Bone marrow (tissue), 2 donors: ENCODE measurements around the gene MORF4L1.
"Not testable (repeated sequence)": the region's sequence is repeated elsewhere in the genome, so short reads cannot be mapped to it uniquely, and the experiment has no call there.

Experiments used
- DNase-seq, 2 donors: peaks; one replicate each; lab custom pipeline; 2025; lab: John Stamatoyannopoulos, UW

Gene MORF4L1

DNA sequence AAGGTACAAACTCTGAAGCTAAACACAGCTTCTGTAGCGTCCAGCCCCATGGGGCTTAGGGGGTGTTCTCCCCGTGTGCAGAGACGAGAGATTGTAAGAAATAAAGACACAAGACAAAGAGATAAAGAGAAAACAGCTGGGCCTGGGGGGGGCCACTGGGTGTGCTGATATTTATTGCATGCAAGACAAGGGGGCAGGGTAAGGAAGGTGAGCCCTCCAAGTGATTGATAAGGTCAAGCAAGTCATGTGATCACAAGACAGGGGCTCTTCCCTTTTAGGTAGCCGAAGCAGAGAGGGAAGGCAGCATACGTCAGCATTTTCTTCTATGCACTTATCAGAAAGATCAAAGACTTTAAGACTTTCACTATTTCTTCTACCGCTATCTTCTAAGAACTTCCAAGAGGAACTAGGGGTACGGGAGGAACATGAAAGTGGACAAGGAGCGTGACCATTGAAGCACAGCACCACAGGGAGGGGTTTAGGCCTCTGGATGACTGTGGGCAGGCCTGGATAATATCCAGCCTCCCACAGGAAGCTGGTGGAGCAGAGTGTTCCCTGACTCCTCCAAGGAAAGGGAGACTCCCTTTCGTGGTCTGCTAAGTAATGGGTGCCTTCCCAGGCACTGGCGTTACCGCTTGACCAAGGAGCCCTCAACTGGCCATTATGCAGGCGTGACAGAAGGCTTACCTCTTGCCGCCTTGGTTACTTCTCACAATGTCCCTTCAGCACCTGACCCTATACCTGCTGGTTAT is 29.8 kb downstream of the MORF4L1 start:
- DNase-seq: not testable (repeated sequence)

DNA sequence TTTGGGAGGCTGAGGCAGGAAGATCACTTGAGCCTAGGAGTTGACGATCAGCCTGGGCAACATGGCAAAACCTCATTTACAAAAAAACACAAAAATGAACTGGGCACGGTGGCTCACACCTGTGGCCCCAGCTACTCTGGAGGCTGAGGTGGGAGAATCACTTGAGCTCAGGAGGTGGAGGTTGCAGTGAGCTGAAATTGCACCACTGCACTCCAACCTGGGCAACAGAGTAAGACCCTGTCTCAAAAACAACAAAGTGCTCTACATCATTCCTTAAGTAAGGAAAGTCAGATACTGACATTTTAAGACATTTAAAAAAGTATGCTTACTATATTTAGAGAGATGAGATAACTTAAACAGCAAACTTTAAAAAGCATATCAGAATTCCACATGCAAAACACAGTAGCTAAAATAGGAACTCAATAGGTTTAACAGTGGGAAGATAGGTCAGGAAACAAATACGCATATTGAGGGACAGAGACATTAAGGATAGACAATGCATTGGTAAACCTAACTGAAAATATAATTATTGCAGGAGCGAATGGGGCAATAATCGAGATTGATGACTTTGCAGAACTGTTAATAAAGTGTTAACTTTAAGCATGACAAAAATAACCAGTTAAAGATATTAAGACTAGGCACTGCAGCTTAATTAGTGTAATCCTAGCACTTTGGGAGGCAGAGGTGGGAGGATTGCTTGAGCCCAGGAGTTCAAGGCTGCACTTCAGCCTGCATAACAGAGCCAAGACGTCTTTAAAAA is 32.1 kb downstream of the MORF4L1 start:
- DNase-seq: no peak

DNA sequence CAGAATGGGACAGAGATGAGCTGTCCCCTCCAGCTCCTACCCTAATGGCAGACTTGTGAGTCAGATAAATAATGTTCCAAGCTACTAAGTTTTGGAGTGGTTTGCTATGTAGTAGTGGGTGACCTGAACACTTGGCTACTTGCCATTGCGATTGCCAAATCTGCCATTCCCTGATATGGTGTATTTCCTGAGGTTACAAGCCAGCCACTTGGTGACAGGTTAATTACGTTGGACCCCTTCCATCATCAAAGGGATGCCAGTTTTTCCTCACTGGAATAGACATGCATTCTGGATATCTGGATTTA is 33.6 kb downstream of the MORF4L1 start:
- no peak for DNase-seq

DNA sequence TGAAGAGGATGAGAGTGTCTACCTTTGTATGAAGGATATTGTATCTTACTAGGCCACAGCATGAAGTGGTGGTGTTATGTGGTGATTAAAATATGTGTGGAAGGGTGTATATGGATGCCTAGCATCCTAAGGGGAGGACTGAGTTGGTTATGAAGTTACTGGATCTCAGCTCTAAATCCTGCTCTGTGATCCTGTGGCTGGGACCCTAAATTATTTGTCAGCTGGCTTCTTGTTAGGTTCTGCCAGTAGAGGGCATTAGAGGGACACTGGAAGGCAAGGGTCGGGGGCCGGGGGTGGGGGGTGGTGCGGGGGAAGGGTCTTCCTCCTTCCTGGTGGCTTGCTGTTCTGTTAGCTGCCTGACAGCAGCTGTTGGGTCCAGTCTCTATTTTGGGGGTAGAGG is 34.9 kb downstream of the MORF4L1 start:
- no peak for DNase-seq

DNA sequence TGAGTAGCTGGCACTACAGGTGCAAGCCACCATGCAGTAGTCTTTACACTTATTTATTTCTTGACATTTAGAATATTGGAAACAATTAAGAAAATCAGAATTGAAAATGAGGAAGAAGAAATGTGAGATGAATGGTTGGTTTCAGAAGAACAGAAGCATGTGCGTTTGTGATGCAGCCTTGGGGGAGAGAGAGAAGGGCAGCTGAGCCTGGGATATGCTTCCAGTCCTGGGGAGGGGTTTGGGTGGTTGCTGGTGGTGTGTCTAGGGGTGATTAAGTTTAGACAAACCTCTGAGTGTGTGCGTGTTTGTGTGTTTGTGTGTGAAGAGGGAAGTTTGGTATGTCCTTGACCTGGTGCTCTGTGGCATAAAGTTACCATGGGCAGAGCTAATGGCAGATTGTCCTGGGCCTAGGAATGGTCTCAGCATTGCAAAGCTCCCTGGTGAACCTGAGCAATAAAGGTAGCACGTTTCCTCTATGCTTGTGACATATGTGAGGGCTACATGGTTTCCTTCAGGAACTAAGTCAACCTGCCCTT is 36.5 kb downstream of the MORF4L1 start:
- no peak for DNase-seq

DNA sequence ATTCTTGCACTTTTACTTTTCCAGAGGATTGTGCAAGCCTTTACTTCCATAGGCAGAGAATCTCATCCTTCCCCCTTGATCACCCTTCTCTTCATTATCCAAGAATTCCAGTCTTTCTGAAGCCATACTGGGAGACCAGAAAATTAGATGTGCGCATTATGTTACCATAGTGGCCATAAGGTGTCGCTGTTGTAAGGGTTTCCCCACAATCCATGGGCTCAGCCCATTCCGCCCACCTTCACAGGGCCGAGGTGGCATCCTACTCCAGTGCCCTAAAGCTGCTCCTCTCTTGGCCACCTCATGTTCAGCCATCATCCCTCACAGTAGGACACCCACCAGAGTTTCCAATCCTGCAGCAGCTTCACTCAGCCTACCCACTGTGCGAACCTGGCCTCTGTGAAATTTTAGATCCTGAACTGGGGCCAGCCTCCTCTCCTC is 37.1 kb downstream of the MORF4L1 start:
- DNase-seq: no peak

DNA sequence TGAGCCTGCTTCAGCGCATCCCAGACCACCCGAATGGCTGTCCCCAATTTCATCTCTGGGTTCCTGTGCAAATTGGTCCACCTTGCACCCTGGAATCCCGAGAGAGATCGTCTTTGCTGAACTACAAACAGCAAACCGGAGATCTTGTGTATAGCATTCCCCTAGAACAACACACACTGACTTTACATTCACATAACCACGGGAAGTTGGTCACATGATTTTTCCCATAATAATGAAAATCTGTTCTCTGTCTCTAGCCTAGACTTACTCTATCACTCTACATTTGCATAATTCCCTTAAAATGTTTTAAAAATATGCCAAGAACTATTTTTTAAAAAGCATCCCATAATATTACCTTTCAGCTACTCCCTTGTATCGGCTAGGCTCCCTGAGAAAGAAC is 37.6 kb downstream of the MORF4L1 start:
- no peak for DNase-seq

DNA sequence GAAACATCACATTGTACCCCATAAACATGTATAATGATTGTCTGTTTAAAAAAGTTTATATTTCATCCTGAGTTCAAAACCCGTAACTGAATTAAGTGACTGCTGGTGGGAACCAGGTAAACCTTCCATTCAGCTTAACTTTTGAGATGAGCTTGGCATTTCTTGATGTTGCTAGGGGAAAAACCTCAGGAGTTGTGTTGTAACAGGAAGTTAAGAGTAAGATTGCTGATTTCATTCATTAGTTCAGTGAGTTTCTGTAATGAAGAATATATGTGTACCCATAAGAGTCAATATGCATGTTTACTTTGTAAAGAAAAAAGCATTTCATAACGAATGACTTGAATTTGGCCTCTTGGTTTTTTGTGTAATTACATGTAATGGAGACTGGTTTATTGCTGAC is 39.6 kb downstream of the MORF4L1 start:
- no peak for DNase-seq

DNA sequence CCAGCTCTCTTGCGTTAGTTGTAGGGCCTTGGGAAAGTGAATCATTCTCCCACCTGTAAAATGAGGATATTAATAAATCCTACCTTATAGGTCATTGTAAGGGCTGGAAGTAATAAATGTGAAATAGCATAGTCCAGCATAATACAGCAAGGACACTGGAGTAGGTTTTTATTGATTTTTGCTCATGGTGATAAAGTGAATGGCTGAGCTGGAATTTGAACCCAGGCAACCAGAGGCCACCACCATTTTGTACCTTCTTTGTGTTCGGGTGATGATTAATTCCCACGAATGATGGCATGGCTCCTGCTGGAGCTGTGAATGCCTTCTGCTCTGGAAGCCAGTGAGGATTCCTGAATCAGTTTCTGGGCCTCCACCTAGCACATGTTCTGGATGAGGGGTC is 40.3 kb downstream of the MORF4L1 start:
- DNase-seq: no peak

DNA sequence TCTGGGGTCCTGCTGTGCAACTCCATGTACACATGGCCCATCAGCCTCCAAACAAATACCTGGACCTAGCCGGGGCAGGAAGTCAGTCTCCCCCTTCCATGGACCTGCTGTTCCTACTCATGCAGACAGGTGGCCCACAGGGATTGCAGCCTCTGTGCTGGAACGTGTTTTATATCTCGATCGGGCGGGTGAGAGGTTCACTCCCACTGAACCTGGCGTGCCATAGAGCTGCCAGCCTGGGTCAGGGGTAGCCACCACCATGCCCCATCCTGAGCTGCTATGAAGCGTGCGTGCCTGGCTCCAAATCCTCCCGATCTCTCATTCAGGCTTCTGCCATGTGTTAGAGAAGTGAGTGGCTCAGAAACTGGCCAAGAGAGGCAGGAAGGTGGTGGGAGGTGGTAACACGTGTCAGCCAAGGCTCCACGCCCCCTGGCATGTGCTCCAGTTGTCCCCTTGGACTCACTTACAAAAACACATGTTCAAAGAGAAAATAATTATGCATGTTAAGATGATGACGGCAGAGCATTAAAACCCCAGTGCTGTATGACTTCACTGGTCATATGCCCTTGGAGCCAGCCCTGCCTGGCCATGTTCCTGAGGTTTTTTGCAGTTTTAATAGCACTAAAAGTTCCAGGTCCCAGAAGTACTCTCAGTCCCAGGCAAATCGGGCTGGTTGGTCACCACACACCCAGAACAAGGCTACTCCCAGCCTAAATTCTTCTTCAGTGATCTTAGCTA is 41.5 kb downstream of the MORF4L1 start:
- DNase-seq: no peak

DNA sequence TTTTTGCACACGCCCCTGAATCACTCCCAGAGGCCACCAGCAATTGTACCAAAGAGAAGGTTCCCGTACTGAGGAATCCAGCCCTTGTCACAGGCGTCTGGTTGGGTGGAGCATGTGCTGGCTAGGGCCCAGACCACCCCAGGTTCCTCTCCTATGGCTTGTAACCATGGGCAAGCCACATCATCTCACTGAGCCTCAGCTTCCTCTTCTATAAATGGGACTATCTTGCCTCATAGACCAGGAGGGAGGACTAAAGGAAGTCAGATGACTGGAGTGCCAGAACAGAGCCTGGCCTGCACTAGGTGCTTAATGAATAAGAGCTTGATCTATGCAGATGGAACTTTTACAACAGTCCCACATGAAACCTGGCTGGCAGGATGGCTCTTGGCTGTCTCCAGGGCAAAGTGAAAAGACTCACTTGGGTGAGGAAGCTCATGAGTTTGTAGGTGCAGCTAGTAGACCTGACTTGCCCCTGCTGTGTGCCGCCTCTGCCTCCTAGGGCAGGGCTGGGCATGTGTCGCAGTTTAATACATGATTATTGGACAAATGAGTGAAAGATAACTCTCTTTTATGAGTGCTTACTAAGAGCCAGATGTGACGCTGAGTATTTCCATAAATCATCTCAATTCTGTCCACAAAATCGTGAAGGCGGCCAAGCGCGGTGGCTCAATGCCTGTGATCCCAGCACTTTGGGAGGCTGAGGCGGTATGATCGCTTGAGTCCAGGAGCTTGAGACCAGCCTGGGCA is 42.8 kb downstream of the MORF4L1 start:
- peak in 1 of 2 donors; percentile 64 for DNase-seq

DNA sequence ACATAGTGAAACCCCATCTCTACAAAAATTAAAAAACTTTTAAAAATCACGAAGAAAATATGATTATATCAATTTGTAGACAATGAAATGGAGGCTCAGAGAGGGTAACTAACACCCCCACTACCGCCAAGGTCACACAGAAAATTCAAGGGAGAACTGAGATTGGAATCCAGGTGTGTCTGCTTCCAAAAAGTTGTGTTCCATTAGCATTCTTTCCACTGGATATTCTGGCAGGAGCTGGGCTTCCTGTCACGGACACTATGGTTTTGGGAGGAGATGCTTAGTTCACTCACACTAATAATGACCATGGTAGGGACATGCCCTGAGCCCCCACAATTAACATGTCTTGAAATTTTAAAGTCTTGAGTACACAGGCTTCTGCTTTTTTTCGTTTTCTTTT is 43.4 kb downstream of the MORF4L1 start:
- DNase-seq: no peak

DNA sequence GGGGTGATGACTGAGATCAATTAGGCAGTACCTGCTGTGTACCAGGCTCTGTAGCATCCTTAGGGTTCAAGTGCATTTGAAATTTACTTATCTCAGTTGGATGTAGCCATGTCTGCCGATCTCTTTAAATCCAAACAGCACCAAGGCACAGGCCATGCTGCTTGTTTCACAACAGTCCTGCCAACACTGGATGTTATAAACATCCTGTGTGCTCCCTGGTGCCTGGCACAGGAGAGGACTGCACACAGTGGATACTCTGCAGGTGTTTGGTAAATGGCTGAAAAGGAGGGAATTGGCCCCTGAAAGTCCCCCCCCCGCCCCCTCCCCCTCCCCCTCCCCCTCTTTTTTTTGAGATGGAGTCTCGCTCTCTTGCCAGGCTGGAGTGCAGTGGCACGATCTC is 45.2 kb downstream of the MORF4L1 start:
- no peak for DNase-seq

DNA sequence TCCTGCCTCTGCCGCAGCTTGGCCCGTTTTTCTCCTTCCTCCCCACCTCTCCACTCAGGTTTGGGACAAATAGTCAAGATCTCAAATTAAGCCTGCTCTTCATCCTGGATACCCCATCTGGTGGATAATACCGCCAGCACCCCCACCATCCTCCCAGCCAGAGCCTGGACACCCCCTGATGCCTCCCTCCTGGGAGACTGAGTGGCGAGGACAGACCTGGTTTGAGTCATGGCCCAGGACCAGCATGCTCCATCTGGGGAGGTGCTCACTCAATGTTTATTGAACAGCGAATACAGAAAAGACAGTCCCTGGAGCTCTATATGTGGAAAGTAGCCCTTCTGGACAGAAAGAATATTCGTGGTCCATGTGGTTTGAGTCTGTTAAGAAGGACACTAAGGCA is 48.8 kb downstream of the MORF4L1 start:
- DNase-seq: no peak

DNA sequence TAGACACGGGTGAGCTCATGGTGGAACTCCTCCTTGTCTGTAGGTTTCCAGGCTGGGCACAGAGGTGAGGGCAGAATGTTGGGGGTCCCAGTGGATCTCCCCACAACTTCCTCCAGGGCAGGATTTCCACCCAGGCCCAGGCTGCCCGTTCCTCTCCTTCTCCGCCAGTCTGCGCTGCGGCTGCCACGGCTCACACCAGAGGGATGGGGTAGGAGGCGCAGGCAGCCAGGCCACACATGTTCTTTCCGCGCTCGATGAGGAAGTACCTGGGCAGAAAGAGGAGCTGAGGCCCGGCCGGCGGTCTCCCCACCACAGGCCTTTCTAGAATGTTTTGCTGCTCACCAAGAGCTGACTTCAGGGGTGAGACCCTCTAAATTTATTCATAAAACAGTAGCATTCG is 49.2 kb downstream of the MORF4L1 start:
- DNase-seq: no peak

DNA sequence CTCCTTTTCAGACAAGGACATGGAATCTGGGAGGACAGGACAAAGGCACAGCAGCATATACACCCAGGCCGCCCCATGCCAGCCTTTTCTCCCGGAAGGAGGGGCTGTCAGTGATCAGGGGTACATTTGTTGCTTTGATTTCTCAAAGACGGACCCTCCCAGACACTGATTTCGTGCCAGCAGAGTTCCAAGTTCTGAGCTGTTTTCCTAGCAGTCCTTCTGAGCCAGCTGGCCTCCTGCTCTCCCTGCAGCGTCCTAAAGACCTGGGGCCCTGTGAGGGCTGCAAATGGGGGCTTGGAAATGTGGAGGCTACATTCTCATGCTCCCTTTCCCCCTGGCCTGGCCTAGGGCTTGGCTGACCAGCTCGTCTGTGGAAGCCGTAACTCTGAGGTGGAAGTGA is 49.8 kb downstream of the MORF4L1 start:
- no peak for DNase-seq

DNA sequence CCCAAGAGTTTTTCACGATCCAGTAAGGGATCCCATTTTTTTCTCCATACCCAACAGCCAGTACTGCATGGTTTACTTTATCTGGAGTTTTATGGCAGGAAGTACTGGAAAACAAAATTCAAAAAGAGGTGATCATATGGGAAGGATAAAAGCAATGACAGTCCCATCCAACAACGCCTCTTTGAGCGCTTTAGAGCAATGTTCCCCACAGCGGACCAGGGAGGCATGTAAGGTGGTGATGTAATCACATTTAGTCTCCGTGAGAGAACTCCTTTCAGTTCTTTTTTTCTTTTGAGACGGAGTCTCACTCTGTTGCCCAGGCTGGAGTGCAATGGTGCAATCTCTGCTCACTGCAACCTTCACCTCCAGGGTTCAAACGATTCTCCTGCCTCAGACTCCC is 50.3 kb downstream of the MORF4L1 start:
- no peak for DNase-seq

DNA sequence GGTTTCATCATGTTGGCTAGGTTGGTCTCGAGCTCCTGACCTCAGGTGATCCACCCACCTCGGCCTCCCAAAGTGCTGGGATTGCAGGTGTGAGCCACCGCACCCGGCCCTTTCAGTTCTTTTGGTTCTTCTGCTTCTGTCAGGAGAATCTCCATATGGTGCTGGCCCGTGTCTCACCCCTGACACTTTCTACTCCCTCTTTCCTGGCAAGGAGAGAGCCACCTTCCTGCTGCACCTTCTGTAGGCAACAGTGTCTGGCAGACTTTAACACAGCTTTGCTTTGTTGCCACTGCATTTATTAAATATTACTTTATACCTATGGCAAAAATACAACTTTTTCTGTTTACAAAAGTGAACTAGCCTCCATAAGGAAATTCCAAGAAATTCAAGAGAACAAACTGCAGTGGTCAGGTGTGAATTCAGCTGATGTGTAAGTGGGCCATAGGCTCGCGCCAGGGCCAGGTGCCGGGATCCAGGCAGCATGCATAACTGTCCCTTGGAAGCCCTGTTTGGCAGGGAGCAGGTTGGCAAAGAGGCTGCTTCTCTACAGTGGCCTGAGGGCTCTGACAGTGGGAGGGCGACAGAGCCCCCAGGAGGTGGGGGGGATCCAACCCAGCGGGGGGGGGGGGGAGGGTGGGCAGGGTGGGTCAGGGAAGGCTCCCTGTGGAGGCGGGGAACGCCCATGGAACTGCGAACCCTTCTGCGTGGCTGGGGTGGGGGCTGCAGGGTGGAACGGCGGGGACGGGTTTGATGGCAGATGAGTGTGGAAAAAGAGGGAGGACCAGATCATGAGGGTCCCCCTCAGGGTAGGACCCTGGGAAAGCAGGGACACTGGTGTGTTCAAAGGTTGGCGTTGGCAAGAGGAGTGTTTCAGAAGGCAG is 51.0 kb downstream of the MORF4L1 start:
- no peak for DNase-seq

DNA sequence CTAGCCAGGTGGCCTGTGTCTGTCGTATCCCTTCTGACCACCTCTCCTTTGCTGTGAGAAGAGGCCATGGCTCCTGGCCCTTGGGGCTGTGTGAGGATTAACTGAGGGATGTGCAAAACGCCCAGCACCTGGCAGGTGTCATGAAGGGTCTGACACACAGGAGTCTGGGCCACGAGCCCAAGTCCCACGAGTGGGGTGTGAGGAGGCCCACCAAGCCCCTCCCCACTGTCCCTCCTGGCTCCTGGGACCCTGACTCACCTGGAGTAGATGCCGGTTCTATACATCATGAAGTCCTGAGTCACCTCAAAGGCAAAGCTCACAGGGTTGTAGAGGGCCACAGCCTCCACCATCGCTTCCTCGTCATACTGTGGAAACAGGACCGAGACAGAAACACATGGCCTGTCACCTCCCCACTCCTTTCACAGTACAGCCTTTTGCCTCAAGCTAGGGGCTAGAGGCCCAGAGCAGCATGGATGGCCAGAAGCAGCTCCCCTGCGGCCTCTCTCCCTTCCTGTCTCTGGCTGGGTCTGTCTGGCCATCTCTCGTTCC is 52.5 kb downstream of the MORF4L1 start:
- DNase-seq: no peak

DNA sequence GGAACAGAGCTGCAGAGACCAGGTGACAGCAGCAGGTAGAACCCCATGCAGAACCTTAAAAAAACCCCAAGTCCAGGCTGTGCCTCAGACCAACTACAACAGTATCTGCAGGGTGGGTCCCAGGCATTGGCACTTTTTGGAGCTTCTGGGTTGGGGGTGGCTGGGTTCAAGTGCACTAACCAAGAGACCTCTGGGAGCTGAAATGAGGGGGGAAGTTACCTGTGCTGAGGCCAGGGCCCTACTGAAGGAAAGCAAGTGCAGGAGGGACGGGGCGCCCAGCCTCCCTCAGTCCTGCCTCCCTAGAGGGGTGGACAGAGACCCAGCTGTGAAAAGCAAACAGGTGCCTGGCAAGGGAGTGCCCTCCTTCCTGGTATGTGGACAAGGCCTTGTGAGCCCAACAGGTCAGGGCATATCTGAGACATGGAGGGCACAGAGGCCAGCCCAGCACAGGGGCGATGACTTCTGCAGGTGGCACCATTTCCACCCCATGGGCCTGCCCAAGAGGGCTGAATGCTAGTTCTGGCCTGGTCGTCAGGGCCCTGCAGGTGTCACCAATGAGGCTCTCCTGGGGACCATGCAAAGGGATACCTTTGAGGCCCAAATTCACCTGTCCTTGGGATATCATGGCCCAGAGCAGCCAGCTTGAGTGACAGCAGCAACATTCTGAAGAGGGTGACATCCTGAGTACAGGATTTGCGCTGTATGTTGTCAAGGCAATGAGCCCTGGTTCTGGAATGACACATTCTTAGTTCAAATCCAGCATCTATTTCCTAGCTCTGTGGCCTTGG is 53.5 kb downstream of the MORF4L1 start:
- DNase-seq: no peak
